CD14-positive monocyte (primary cell): Measurements from ENCODE around the gene SPATA46. TPM values are rescaled to one million over a fixed set of nuclear protein-coding genes. Genes with fewer than 3 reads are reported as not detected.

ENCODE experiments used
- DNase-seq, 3 donors: peaks; one replicate each; pipeline ENCODE4 v3.0.0-alpha.2; 2011 to 2022
- H2AFZ ChIP-seq: 2 replicates; pipeline ENCODE4 v1.6.0; 2012; ENCODE audit warnings: mild to moderate bottlenecking, low read depth, low read length, inconsistent platforms; ENCODE audit not compliant: insufficient read depth, poor library complexity, severe bottlenecking
- H3K27ac ChIP-seq, 2 donors: 1 replicate in 1 of 2; 2 replicates in 1 of 2; pipeline ENCODE4 v1.5.1; 2012 to 2013; ENCODE audit warnings: low read length in 2 of 2, control low read depth in 1 of 2, inconsistent platforms in 1 of 2, low read depth in 1 of 2, mild to moderate bottlenecking in 1 of 2
- H3K27me3 ChIP-seq, 2 donors: one replicate each; pipeline versions ENCODE4 v1.6.0 to v1.6.1; 2011 to 2013; ENCODE audit warnings: low read length in 2 of 2; ENCODE audit not compliant: control insufficient read depth in 2 of 2, insufficient read depth in 2 of 2
- H3K36me3 ChIP-seq, 2 donors: replicated peaks in 1 of 2; 1 replicate in 1 of 2; 2 replicates in 1 of 2; pipeline versions ENCODE4 v1.5.1 to v1.6.1; 2012 to 2013; ENCODE audit warnings: low read length in 2 of 2, control low read depth in 1 of 2, inconsistent platforms in 1 of 2, mild to moderate bottlenecking in 1 of 2; ENCODE audit not compliant: insufficient read depth in 2 of 2, control insufficient read depth in 1 of 2
- H3K4me1 ChIP-seq, 2 donors: 1 replicate in 1 of 2; 2 replicates in 1 of 2; pipeline versions ENCODE4 v1.5.1 to v1.6.1; 2012 to 2013; ENCODE audit warnings: low read length in 2 of 2, control low read depth in 1 of 2, inconsistent platforms in 1 of 2, mild to moderate bottlenecking in 1 of 2, moderate library complexity in 1 of 2; ENCODE audit not compliant: insufficient read depth in 2 of 2, control insufficient read depth in 1 of 2
- H3K4me2 ChIP-seq: replicated peaks from 2 replicates; pipeline ENCODE3; 2012; ENCODE audit warnings: low read length, moderate library complexity, mild to moderate bottlenecking; ENCODE audit not compliant: poor library complexity, severe bottlenecking; ENCODE audit errors: extremely low read depth
- H3K4me3 ChIP-seq, 3 experiments: fragments of 200-600 bp in 1 of 3; sonication (generic) in 1 of 3; replicated peaks in 1 of 3; 1 replicate in 2 of 3; 2 replicates in 1 of 3; pipeline ENCODE4 v1.5.1; 2011 to 2013; ENCODE audit warnings: low read length in 3 of 3, mild to moderate bottlenecking in 3 of 3, control low read depth in 2 of 3, low read depth in 2 of 3, inconsistent platforms in 1 of 3, moderate library complexity in 1 of 3
- H3K79me2 ChIP-seq: 2 replicates; pipeline ENCODE4 v1.6.0; 2012; ENCODE audit warnings: mild to moderate bottlenecking, control low read depth, inconsistent platforms, low read length, moderate library complexity; ENCODE audit not compliant: insufficient read depth
- H3K9ac ChIP-seq: 2 replicates; pipeline ENCODE4 v1.6.0; 2017; ENCODE audit warnings: low read length, mild to moderate bottlenecking; ENCODE audit not compliant: insufficient read depth, poor library complexity, severe bottlenecking
- H3K9me3 ChIP-seq, 2 donors: replicated peaks in 1 of 2; 1 replicate in 1 of 2; 2 replicates in 1 of 2; pipeline versions ENCODE4 v1.5.1 to v1.6.1; 2012 to 2013; ENCODE audit warnings: low read length in 2 of 2, control low read depth in 1 of 2; ENCODE audit not compliant: control insufficient read depth in 1 of 2, insufficient read depth in 1 of 2
- H4K20me1 ChIP-seq: 2 replicates; pipeline ENCODE4 v1.6.0; 2012; ENCODE audit warnings: mild to moderate bottlenecking, low read length, control low read depth, moderate library complexity; ENCODE audit not compliant: insufficient read depth
- H3K27ac Mint-ChIP-seq, 7 donors: one replicate each; pipeline ENCODE4 v1.8.0; 2020; ENCODE audit warnings: mild to moderate bottlenecking in 7 of 7, mixed read lengths in 7 of 7, moderate library complexity in 6 of 7, inconsistent platforms in 2 of 7
- H3K27me3 Mint-ChIP-seq, 3 donors: one replicate each; pipeline ENCODE4 v1.8.0; 2021 to 2022; ENCODE audit warnings: low read depth in 3 of 3, mild to moderate bottlenecking in 3 of 3, mixed read lengths in 3 of 3, moderate library complexity in 3 of 3, inconsistent platforms in 1 of 3
- H3K36me3 Mint-ChIP-seq, 2 donors: one replicate each; pipeline ENCODE4 v1.8.0; 2020; ENCODE audit warnings: mixed read lengths in 2 of 2, inconsistent platforms in 1 of 2, mild to moderate bottlenecking in 1 of 2
- H3K4me1 Mint-ChIP-seq: one replicate; pipeline ENCODE4 v1.8.0; 2020; ENCODE audit warnings: mild to moderate bottlenecking, mixed read lengths
- H3K4me3 Mint-ChIP-seq, 2 donors: one replicate each; pipeline ENCODE4 v1.8.0; 2020; ENCODE audit warnings: mild to moderate bottlenecking in 2 of 2, mixed read lengths in 2 of 2, moderate library complexity in 1 of 2
- H3K9me3 Mint-ChIP-seq, 7 donors: one replicate each; pipeline ENCODE4 v1.8.0; 2020 to 2022; ENCODE audit warnings: mixed read lengths in 7 of 7, mild to moderate bottlenecking in 6 of 7, moderate library complexity in 6 of 7, inconsistent platforms in 2 of 7
- WGBS: methylation state at CpG from one replicate; pipeline ENCODE4 v1.1.5; 2013; ENCODE audit warnings: missing lambda C conversion rate; ENCODE audit not compliant: insufficient coverage; 5-methylcytosine and 5-hydroxymethylcytosine counted together
- intact Hi-C, 2 donors: fragments of 100-400 bp; cut with micrococcal nuclease; formaldehyde crosslinking; loops; one replicate each; pipeline versions ENCODE4 v1.15.0 to v1.15.1; 2023
- polyA plus RNA-seq, 3 donors: library from polyadenylated mRNA; depleted of rRNA in 1 of 3; unstranded in 2 of 3; stranded (reverse) in 1 of 3; fragments of 300-500 nt in 2 of 3; fragments of >200 nt in 1 of 3; fragmentation: Illumina TruSeq in 2 of 3; gene quantifications; 1 replicate in 2 of 3; 2 replicates in 1 of 3; pipeline ENCODE4 v1.2.3, GENCODE V29; 2012 to 2021
- TF ChIP-seq, protein P1 (sequence below): fragments of 200-600 bp; IDR thresholded peaks from one replicate; pipeline ENCODE4 v1.8.0; 2022; ENCODE audit warnings: antibody characterized with exemption, mild to moderate bottlenecking

SPATA46 gene
- polyA plus RNA-seq, 3 donors: not detected

- H3K4me1 Mint-ChIP-seq: peaks cover 32% of the 10 kb centered on the region
- no peak overlapping the region for H3K4me2 ChIP-seq
- H3K36me3 ChIP-seq: no peaks in the 10 kb centered on the region
- no peaks in the 10 kb centered on the region for H4K20me1 ChIP-seq
- no CpG with 5 or more reads among the region's 2 CpGs for WGBS
- no peak overlapping the region for H3K27ac Mint-ChIP-seq
- no peak overlapping the region for H3K27ac ChIP-seq
- no peak overlapping the region for H3K4me3 ChIP-seq
- no peaks in the 10 kb centered on the region for H3K36me3 Mint-ChIP-seq
- H3K27me3 Mint-ChIP-seq: peaks cover 0 to 3% (median 2%) of the 10 kb centered on the region in 3 donors
- H3K27me3 ChIP-seq: no peaks in the 10 kb centered on the region
- no peak for DNase-seq
- no peak overlapping the region for H2AFZ ChIP-seq
- H3K9me3 Mint-ChIP-seq: peaks cover 0 to 4% (median 2%) of the 10 kb centered on the region in 7 donors
- intact Hi-C loops: no loop called here
- H3K4me3 Mint-ChIP-seq: no peak overlapping the region
- H3K4me1 ChIP-seq: peaks cover 8 to 23% of the 10 kb centered on the region in 2 donors
- no peaks in the 10 kb centered on the region for H3K79me2 ChIP-seq
- H3K9ac ChIP-seq: no peak overlapping the region
- TF ChIP-seq, protein P1, sequence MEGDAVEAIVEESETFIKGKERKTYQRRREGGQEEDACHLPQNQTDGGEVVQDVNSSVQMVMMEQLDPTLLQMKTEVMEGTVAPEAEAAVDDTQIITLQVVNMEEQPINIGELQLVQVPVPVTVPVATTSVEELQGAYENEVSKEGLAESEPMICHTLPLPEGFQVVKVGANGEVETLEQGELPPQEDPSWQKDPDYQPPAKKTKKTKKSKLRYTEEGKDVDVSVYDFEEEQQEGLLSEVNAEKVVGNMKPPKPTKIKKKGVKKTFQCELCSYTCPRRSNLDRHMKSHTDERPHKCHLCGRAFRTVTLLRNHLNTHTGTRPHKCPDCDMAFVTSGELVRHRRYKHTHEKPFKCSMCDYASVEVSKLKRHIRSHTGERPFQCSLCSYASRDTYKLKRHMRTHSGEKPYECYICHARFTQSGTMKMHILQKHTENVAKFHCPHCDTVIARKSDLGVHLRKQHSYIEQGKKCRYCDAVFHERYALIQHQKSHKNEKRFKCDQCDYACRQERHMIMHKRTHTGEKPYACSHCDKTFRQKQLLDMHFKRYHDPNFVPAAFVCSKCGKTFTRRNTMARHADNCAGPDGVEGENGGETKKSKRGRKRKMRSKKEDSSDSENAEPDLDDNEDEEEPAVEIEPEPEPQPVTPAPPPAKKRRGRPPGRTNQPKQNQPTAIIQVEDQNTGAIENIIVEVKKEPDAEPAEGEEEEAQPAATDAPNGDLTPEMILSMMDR: no peak
- no peaks in the 10 kb centered on the region for H3K9me3 ChIP-seq
Observed at GRCh38 chr1:162416909-162417308, 40.3 kb upstream of the SPATA46 start.

GRCh38 chr1:162416215-162416614, 39.6 kb upstream of the SPATA46 start:
- intact Hi-C loops: no loop called here
- H3K27ac Mint-ChIP-seq: no peak overlapping the region
- no peaks in the 10 kb centered on the region for H3K79me2 ChIP-seq
- no peak overlapping the region for H3K27ac ChIP-seq
- H3K36me3 Mint-ChIP-seq: no peaks in the 10 kb centered on the region
- H3K4me1 ChIP-seq: peaks cover 1 to 22% of the 10 kb centered on the region in 2 donors
- no peak overlapping the region for H2AFZ ChIP-seq
- TF ChIP-seq, protein P1: no peak
- H3K4me3 ChIP-seq: no peak overlapping the region
- H3K27me3 Mint-ChIP-seq: peaks cover 0 to 3% (median 2%) of the 10 kb centered on the region in 3 donors
- no peak overlapping the region for H3K4me3 Mint-ChIP-seq
- peaks cover 31% of the 10 kb centered on the region for H3K4me1 Mint-ChIP-seq
- no peaks in the 10 kb centered on the region for H4K20me1 ChIP-seq
- H3K27me3 ChIP-seq: no peaks in the 10 kb centered on the region
- peaks cover 0 to 4% (median 2%) of the 10 kb centered on the region in 7 donors for H3K9me3 Mint-ChIP-seq
- no peaks in the 10 kb centered on the region for H3K9me3 ChIP-seq
- no peaks in the 10 kb centered on the region for H3K36me3 ChIP-seq
- no peak overlapping the region for H3K9ac ChIP-seq
- no peak for DNase-seq
- no peak overlapping the region for H3K4me2 ChIP-seq
